Smooth muscle cell (in vitro differentiated cells): ENCODE results near the gene C2orf76. TPM values are rescaled to one million over a fixed set of nuclear protein-coding genes. Genes with fewer than 3 reads are reported as not detected.

Experiments
- DNase-seq: peaks from one replicate; lab custom pipeline; 2025; ENCODE audit not compliant: unreplicated experiment; lab: John Stamatoyannopoulos, UW
- H2AFZ ChIP-seq: fragments of 200-600 bp; sonication (generic); 2 replicates; pipeline ENCODE4 v1.6.0; 2016; ENCODE audit warnings: antibody characterized with exemption, low read depth, mild to moderate bottlenecking
- H3F3A ChIP-seq: fragments of 200-600 bp; sonication (generic); 2 replicates; pipeline ENCODE4 v1.6.0; 2017; ENCODE audit warnings: antibody characterized with exemption, low read depth
- H3K27ac ChIP-seq: fragments of 200-600 bp; sonication (generic); 2 replicates; pipeline ENCODE4 v1.5.1; 2016; ENCODE audit warnings: low read depth, mild to moderate bottlenecking
- H3K27me3 ChIP-seq: fragments of 200-600 bp; sonication (generic); 2 replicates; pipeline ENCODE4 v1.6.1; 2016; ENCODE audit warnings: low read depth, mild to moderate bottlenecking
- H3K36me3 ChIP-seq: fragments of 200-600 bp; sonication (generic); 2 replicates; pipeline ENCODE4 v1.5.1; 2016; ENCODE audit warnings: low read depth
- H3K4me1 ChIP-seq: fragments of 200-600 bp; sonication (generic); 2 replicates; pipeline ENCODE4 v1.5.1; 2016; ENCODE audit warnings: low read depth
- H3K4me2 ChIP-seq: fragments of 200-600 bp; sonication (generic); 2 replicates; pipeline ENCODE4 v1.6.0; 2016; ENCODE audit warnings: mild to moderate bottlenecking
- H3K4me3 ChIP-seq: fragments of 200-600 bp; sonication (generic); 2 replicates; pipeline ENCODE4 v1.5.1; 2016; ENCODE audit warnings: mild to moderate bottlenecking
- H3K79me2 ChIP-seq: fragments of 200-600 bp; sonication (generic); 2 replicates; pipeline ENCODE4 v1.6.0; 2016; ENCODE audit warnings: low read depth, mild to moderate bottlenecking
- H3K9ac ChIP-seq: fragments of 200-600 bp; sonication (generic); 2 replicates; pipeline ENCODE4 v1.6.0; 2016; ENCODE audit warnings: low read depth
- H3K9me3 ChIP-seq: fragments of 200-600 bp; sonication (generic); replicated peaks from 2 replicates; pipeline ENCODE4 v1.5.1; 2016; ENCODE audit warnings: low read depth
- H4K20me1 ChIP-seq: fragments of 200-600 bp; sonication (generic); 2 replicates; pipeline ENCODE4 v1.6.0; 2016; ENCODE audit warnings: low read depth
- CTCF ChIP-seq: fragments of 200-600 bp; sonication (generic); IDR thresholded peaks from 2 replicates; pipeline ENCODE4 v1.5.1; 2017; ENCODE audit warnings: borderline replicate concordance, mild to moderate bottlenecking, antibody characterized with exemption; ENCODE audit not compliant: insufficient read depth, poor library complexity, severe bottlenecking
- WGBS: methylation state at CpG from one replicate; pipeline ENCODE4 v1.1.7; 2016; ENCODE audit warnings: low lambda C conversion rate; 5-methylcytosine and 5-hydroxymethylcytosine counted together
- polyA plus RNA-seq: library from polyadenylated mRNA; unstranded; fragments of >200 nt; fragmentation: Nextera tagmentation; extraction: Ambion mirVana; gene quantifications from 2 replicates; pipeline ENCODE4 v1.2.1, GENCODE V29; 2016
- total RNA-seq: library from RNA; depleted of rRNA; stranded (reverse); fragments of >200 nt; gene quantifications from 2 replicates; pipeline ENCODE4 v1.2.3, GENCODE V29; 2014

Gene C2orf76
- total and polyA plus RNA-seq, 2 experiments from 2014 or later: 16.0 to 30.2 TPM

GRCh38 chr2:119308793-119309330 lies 57.8 kb downstream of the C2orf76 start:
- no peak overlapping the region for H3K4me3 ChIP-seq
- H3K9ac ChIP-seq: no peak overlapping the region
- H4K20me1 ChIP-seq: no peaks in the 10 kb centered on the region
- H3K27ac ChIP-seq: no peak overlapping the region
- no peaks in the 10 kb centered on the region for H3K36me3 ChIP-seq
- WGBS: 93% methylated on average over 4 of the region's 4 CpGs
- no peaks in the 10 kb centered on the region for H3K79me2 ChIP-seq
- no peaks in the 10 kb centered on the region for H3K9me3 ChIP-seq
- TF ChIP-seq CTCF: no peak
- H3K4me2 ChIP-seq: no peak overlapping the region
- DNase-seq: no peak
- H2AFZ ChIP-seq: no peak overlapping the region
- H3K27me3 ChIP-seq: no peaks in the 10 kb centered on the region
- H3K4me1 ChIP-seq: no peaks in the 10 kb centered on the region
- no peaks in the 10 kb centered on the region for H3F3A ChIP-seq

- WGBS: 90% methylated on average over 7 of the region's 7 CpGs
These were observed 59.1 kb downstream of the C2orf76 start for GRCh38 chr2:119307419-119308140.

DNA sequence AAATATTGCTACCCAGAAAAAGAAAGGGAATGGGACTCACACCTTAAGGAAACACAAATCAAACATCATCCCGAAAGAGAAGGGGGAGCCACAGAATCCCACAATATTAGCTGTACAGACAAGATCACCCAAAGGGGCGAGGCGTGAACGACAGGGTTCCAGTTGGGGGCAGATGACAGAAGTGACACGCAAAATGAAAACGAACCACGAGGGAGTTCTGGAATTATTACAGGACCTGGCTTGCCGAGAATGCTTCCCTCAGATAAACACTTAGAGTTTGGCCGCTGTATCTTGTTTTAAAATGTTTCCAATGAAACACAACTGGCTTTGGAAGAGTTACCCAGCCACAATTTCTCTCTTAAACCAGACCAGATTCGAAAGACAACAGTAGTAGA lies 60.4 kb downstream of the C2orf76 start:
- Histone ChIP-seq H3K27me3 (no peaks in the 10 kb centered on the region), H4K20me1 (no peaks in the 10 kb centered on the region), H3F3A (no peaks in the 10 kb centered on the region), H3K9ac (no peak overlapping the region), H3K27ac (no peak overlapping the region), H3K79me2 (no peaks in the 10 kb centered on the region), H3K4me2 (no peak overlapping the region), H2AFZ (no peak overlapping the region), H3K4me1 (peaks cover 4% of the 10 kb centered on the region), H3K9me3 (no peaks in the 10 kb centered on the region), H3K4me3 (no peak overlapping the region), H3K36me3 (no peaks in the 10 kb centered on the region)
- no peak for DNase-seq
- WGBS: 93% methylated on average over 10 of the region's 10 CpGs
- no peak for TF ChIP-seq CTCF

More at GRCh38 chr2:119307419-119308140, 59.1 kb downstream of the C2orf76 start:
- Histone ChIP-seq H3K9ac (no peak overlapping the region), H3F3A (no peaks in the 10 kb centered on the region), H3K27me3 (no peaks in the 10 kb centered on the region), H3K36me3 (no peaks in the 10 kb centered on the region), H3K4me2 (no peak overlapping the region), H4K20me1 (no peaks in the 10 kb centered on the region), H3K4me3 (no peak overlapping the region), H3K4me1 (no peaks in the 10 kb centered on the region), H2AFZ (no peak overlapping the region), H3K27ac (no peak overlapping the region), H3K9me3 (no peaks in the 10 kb centered on the region), H3K79me2 (no peaks in the 10 kb centered on the region)
- TF ChIP-seq CTCF: no peak
- DNase-seq: no peak
